Endothelial cell of umbilical vein (primary cell): ENCODE results near the gene MOG. TPM values are rescaled to one million over a fixed set of nuclear protein-coding genes. Genes with fewer than 3 reads are reported as not detected.

Experiments used
- BruUV-seq: library from RNA; stranded (reverse); fragments of 400-500 nt; replicated peaks from 2 replicates; lab custom pipeline; 2021; lab: Mats Ljungman, UMichigan
- CTCF ChIA-PET: fragments of 300-600, 350-600 bp; sonication (Branson Sonifier 250); formaldehyde crosslinking; loops from one replicate; lab custom pipeline; 2021; ENCODE audit warnings: antibody characterized with exemption, inconsistent platforms; lab: Charles Lee
- POLR2A ChIA-PET: fragments of 300-600, 350-600 bp; sonication (Branson Sonifier 250); formaldehyde crosslinking; loops from one replicate; lab custom pipeline; 2021; ENCODE audit warnings: antibody characterized with exemption, inconsistent platforms; lab: Charles Lee
- DNase-seq: peaks from one replicate; pipeline ENCODE4 v3.0.0-alpha.2; 2011; ENCODE audit warnings: low read depth, low spot score
- FAIRE-seq: peaks from 2 replicates; lab custom pipeline; 2011; peaks lifted over from hg19 to GRCh38; lab: Jason Lieb, UNC
- H2AFZ ChIP-seq: 2 replicates; pipeline ENCODE4 v1.6.0; 2012; ENCODE audit warnings: low read depth, low read length, control low read depth, inconsistent platforms
- H3K27ac ChIP-seq: 2 replicates; pipeline ENCODE4 v1.5.1; 2011; ENCODE audit warnings: low read depth, mild to moderate bottlenecking, control low read depth, low read length, moderate library complexity; ENCODE audit not compliant: insufficient read depth
- H3K27me3 ChIP-seq, 2 experiments: 2 replicates each; pipeline versions ENCODE4 v1.6.0 to v1.6.1; 2011; ENCODE audit warnings: low read length in 2 of 2, mixed read lengths in 1 of 2; ENCODE audit not compliant: control insufficient read depth in 2 of 2, insufficient read depth in 2 of 2
- H3K36me3 ChIP-seq, 2 experiments: 2 replicates in 1 of 2; 3 replicates in 1 of 2; pipeline ENCODE4 v1.5.1; 2011; ENCODE audit warnings: low read length in 2 of 2, mild to moderate bottlenecking in 1 of 2, moderate library complexity in 1 of 2; ENCODE audit not compliant: control insufficient read depth in 2 of 2, insufficient read depth in 2 of 2; ENCODE audit errors: extremely low read depth in 1 of 2
- H3K4me1 ChIP-seq: 3 replicates; pipeline ENCODE4 v1.5.1; 2011; ENCODE audit warnings: mild to moderate bottlenecking, low read length; ENCODE audit not compliant: control insufficient read depth, insufficient read depth; ENCODE audit errors: extremely low read depth
- H3K4me2 ChIP-seq: 2 replicates; pipeline ENCODE4 v1.6.1; 2011; ENCODE audit warnings: low read length, control low read depth, mixed read lengths; ENCODE audit not compliant: insufficient read depth
- H3K4me3 ChIP-seq, 3 experiments: fragments of 200-600 bp in 1 of 3; sonication (generic), shearing (Covaris generic) in 1 of 3; replicated peaks in 1 of 3; 2 replicates each; pipeline ENCODE4 v1.5.1; 2011 to 2016; ENCODE audit warnings: control low read depth in 3 of 3, low read length in 3 of 3, mild to moderate bottlenecking in 2 of 3, inconsistent platforms in 1 of 3, low read depth in 1 of 3, moderate library complexity in 1 of 3; ENCODE audit not compliant: insufficient read depth in 1 of 3
- H3K79me2 ChIP-seq: 2 replicates; pipeline ENCODE4 v1.6.0; 2012; ENCODE audit warnings: low read length, inconsistent platforms; ENCODE audit not compliant: control insufficient read depth, insufficient read depth
- H3K9ac ChIP-seq: replicated peaks from 2 replicates; pipeline ENCODE3; 2011; ENCODE audit warnings: low read length, control low read depth; ENCODE audit not compliant: insufficient read depth; ENCODE audit errors: extremely low read depth
- H3K9me1 ChIP-seq: replicated peaks from 3 replicates; pipeline ENCODE4 v1.6.0; 2011; ENCODE audit warnings: mild to moderate bottlenecking, low read length; ENCODE audit not compliant: control insufficient read depth, insufficient read depth; ENCODE audit errors: extremely low read depth
- H3K9me3 ChIP-seq: replicated peaks from 2 replicates; pipeline ENCODE4 v1.5.1; 2012; ENCODE audit warnings: low read length, inconsistent platforms; ENCODE audit not compliant: control insufficient read depth, insufficient read depth
- H4K20me1 ChIP-seq: replicated peaks from 2 replicates; pipeline ENCODE3; 2011; ENCODE audit warnings: mild to moderate bottlenecking, low read length; ENCODE audit not compliant: control insufficient read depth, insufficient read depth; ENCODE audit errors: extremely low read depth
- EZH2 ChIP-seq: IDR thresholded peaks from 2 replicates; pipeline ENCODE4 v1.6.1; 2012; ENCODE audit warnings: borderline replicate concordance, low read depth, mild to moderate bottlenecking, moderate library complexity, low read length, inconsistent platforms; ENCODE audit not compliant: severe bottlenecking
- FOS ChIP-seq: IDR thresholded peaks from 2 replicates; pipeline ENCODE4 v1.6.1; 2011; ENCODE audit warnings: mild to moderate bottlenecking, low read length, moderate library complexity, borderline replicate concordance; ENCODE audit not compliant: insufficient read depth
- GATA2 ChIP-seq: IDR thresholded peaks from 2 replicates; pipeline ENCODE4 v1.7.0; 2011; ENCODE audit warnings: low read depth, mild to moderate bottlenecking, moderate library complexity, mixed read lengths, low read length; ENCODE audit not compliant: insufficient read length, insufficient read depth
- JUN ChIP-seq: IDR thresholded peaks from 2 replicates; pipeline ENCODE4 v1.6.1; 2011; ENCODE audit warnings: borderline replicate concordance, low read depth; ENCODE audit not compliant: insufficient read length, insufficient read depth
- MYC ChIP-seq: IDR thresholded peaks from one replicate; pipeline ENCODE4 v1.6.1; 2011; ENCODE audit warnings: mild to moderate bottlenecking, low read depth, low read length
- POLR2A ChIP-seq: IDR thresholded peaks from 2 replicates; pipeline ENCODE4 v1.6.1; 2012; ENCODE audit warnings: low read depth, mild to moderate bottlenecking, control low read depth, low read length
- POLR2AphosphoS5 ChIP-seq: IDR thresholded peaks from 2 replicates; pipeline ENCODE4 v1.6.1; 2012; ENCODE audit warnings: low read depth, mild to moderate bottlenecking, control low read depth, low read length, moderate library complexity; ENCODE audit not compliant: insufficient read depth
- dilution Hi-C: fragments of 300-500 bp; cut with MboI; formaldehyde crosslinking; loops from one replicate; pipeline ENCODE4 v1.15.0; 2019; ENCODE audit warnings: low sequenced_read_pairs; ENCODE audit not compliant: extremely low pct_ligation_motif_present
- intact Hi-C: fragments of 100-400 bp; cut with micrococcal nuclease; formaldehyde crosslinking; loops from one replicate; pipeline ENCODE4 v1.10.0; 2022
- polyA plus RNA-seq, 4 experiments: library from polyadenylated mRNA; depleted of rRNA in 3 of 4; stranded (reverse) in 3 of 4; unstranded in 1 of 4; fragments of >200 nt; gene quantifications; 2 replicates each; pipeline versions ENCODE4 v1.2.1 to v1.2.3, GENCODE V29; 2011 to 2012; ENCODE audit warnings: missing spikeins in 1 of 4
- total RNA-seq: library from RNA; stranded (reverse); gene quantifications from 2 replicates; pipeline ENCODE4 v1.2.3, GENCODE V29; 2021
- TF ChIP-seq, protein P1 (sequence below), 2 donors: IDR thresholded peaks; 1 replicate in 1 of 2; 2 replicates in 1 of 2; pipeline ENCODE4 v1.5.1; 2011; ENCODE audit warnings: low read length in 2 of 2, mild to moderate bottlenecking in 2 of 2, moderate library complexity in 2 of 2, control low read depth in 1 of 2, inconsistent platforms in 1 of 2, low read depth in 1 of 2; ENCODE audit not compliant: insufficient read depth in 1 of 2; ENCODE audit errors: extremely low read depth in 1 of 2
- TF ChIP-seq, protein P2 (sequence below): IDR thresholded peaks from 2 replicates; pipeline ENCODE4 v1.6.1; 2011; ENCODE audit not compliant: insufficient read depth, insufficient read length

Gene MOG
- total and polyA plus RNA-seq, 2 donors (not counting 3 experiments of a cell fraction or from before 2014, with no cell fraction given): not detected

DNA sequence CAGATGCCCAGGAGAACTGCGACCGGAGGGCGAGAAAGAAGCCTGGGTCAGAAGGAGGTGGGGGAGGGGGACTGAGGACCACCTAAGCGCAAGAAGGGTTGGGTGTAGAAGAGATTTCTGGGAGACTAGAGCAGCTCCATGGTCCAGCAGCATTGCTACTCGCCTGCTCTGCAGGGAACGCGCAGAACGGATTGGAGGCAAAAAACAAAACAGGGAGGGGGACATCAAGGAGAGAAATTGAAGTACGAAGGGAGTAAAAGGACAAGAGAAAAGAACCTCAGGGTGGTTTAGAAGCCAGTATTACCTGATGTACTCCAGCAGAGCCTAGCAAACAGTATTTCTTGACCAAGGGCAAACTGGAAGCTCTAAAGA lies 23.4 kb upstream of the MOG start:
- TF ChIP-seq POLR2AphosphoS5: no peak
- TF ChIP-seq EZH2: no peak
- no peak for TF ChIP-seq GATA2
- no peak for TF ChIP-seq FOS
- TF ChIP-seq, protein P1, sequence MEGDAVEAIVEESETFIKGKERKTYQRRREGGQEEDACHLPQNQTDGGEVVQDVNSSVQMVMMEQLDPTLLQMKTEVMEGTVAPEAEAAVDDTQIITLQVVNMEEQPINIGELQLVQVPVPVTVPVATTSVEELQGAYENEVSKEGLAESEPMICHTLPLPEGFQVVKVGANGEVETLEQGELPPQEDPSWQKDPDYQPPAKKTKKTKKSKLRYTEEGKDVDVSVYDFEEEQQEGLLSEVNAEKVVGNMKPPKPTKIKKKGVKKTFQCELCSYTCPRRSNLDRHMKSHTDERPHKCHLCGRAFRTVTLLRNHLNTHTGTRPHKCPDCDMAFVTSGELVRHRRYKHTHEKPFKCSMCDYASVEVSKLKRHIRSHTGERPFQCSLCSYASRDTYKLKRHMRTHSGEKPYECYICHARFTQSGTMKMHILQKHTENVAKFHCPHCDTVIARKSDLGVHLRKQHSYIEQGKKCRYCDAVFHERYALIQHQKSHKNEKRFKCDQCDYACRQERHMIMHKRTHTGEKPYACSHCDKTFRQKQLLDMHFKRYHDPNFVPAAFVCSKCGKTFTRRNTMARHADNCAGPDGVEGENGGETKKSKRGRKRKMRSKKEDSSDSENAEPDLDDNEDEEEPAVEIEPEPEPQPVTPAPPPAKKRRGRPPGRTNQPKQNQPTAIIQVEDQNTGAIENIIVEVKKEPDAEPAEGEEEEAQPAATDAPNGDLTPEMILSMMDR (IDR thresholded peaks at IDR 0.05; ENCODE audit: extremely low read depth in 1 of 2, insufficient read depth in 1 of 2, low read depth in 1 of 2, low read length in 2 of 2): no peak
- no peak for TF ChIP-seq MYC
- no peak for TF ChIP-seq JUN
- TF ChIP-seq, protein P2, sequence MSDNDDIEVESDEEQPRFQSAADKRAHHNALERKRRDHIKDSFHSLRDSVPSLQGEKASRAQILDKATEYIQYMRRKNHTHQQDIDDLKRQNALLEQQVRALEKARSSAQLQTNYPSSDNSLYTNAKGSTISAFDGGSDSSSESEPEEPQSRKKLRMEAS: no peak
- TF ChIP-seq POLR2A: no peak
- Histone ChIP-seq H3K9me1 (no peaks in the 10 kb centered on the region), H3K9me3 (no peaks in the 10 kb centered on the region), H3K27me3 (no peaks in the 10 kb centered on the region), H3K9ac (no peak overlapping the region), H3K4me1 (peaks cover 28% of the 10 kb centered on the region), H3K36me3 (no peaks in the 10 kb centered on the region), H2AFZ (peak overlapping the region; percentile 87), H3K4me3 (peak overlapping the region; percentile 57 to 73 (median 62)), H3K27ac (no peak overlapping the region), H3K79me2 (no peaks in the 10 kb centered on the region), H4K20me1 (no peaks in the 10 kb centered on the region), H3K4me2 (peak overlapping the region; percentile 77)
- DNase-seq (no peak), FAIRE-seq (no peak)
- ChIA-PET POLR2A (interaction anchor here (1.3 kb wide), 1 partner anchor 17 kb away, joined by 7 read pairs; no protein-coding TSS in a partner anchor), CTCF (interaction anchor here (1.8 to 2.7 kb wide), 3 partner anchors 14 to 20 kb away, joined by 28 to 34 read pairs (median 30); no protein-coding TSS in a partner anchor)
- intact Hi-C loops (loop anchor here (1.0 kb wide), 1 partner anchor 17 kb away; no protein-coding TSS in a partner anchor), dilution Hi-C loops (no loop called here)
- no TSS peak for BruUV-seq
